K562 (cell line): ENCODE data around the gene MN1. TPM values are rescaled to one million over a fixed set of nuclear protein-coding genes. Genes with fewer than 3 reads are reported as not detected.

Source experiments
- ATAC-seq: fragments of 200-7000 bp; cut with Tn5 transposase; 3 replicates; pipeline ENCODE4 v1.9.1; 2020; ENCODE audit warnings: moderate library complexity
- BruUV-seq: library from RNA; stranded (reverse); fragments of 400-500 nt; replicated peaks from 2 replicates; lab custom pipeline; 2021; lab: Mats Ljungman, UMichigan
- CTCF ChIA-PET: fragments of 300-600 bp; formaldehyde crosslinking; extraction: SDS; loops from one replicate; lab custom pipeline; 2021; ENCODE audit warnings: low intra/inter-chr PET ratio; lab: Yijun Ruan, JAX
- POLR2A ChIA-PET: fragments of 300-600, 350-650 bp; sonication (Branson Sonifier 250); formaldehyde crosslinking; extraction: SDS; loops from one replicate; lab custom pipeline; 2021; ENCODE audit warnings: antibody characterized with exemption, inconsistent platforms; lab: Yijun Ruan, JAX
- DNase-seq, 4 experiments: peaks; one replicate each; pipeline versions ENCODE4 v3.0.0 to v3.0.0-alpha.2; 2011 to 2018; ENCODE audit warnings: low spot score in 3 of 4, mixed read lengths in 3 of 4; ENCODE audit errors: extremely low read depth in 1 of 4
- FAIRE-seq: peaks from 2 replicates; lab custom pipeline; 2011; peaks lifted over from hg19 to GRCh38; lab: Jason Lieb, UNC
- H2AFZ ChIP-seq: 2 replicates; pipeline ENCODE4 v1.6.0; 2011; ENCODE audit warnings: low read depth, low read length, control low read depth, inconsistent platforms
- H3K27ac ChIP-seq: fragments of 200-600 bp; 3 replicates; pipeline ENCODE4 v1.8.0; 2011; ENCODE audit warnings: low read depth, mild to moderate bottlenecking, control low read depth, inconsistent platforms, low read length, moderate library complexity, mixed read lengths; ENCODE audit errors: extremely low read depth
- H3K27me3 ChIP-seq, 2 experiments: fragments of 300-600 bp in 1 of 2; 2 replicates in 1 of 2; 3 replicates in 1 of 2; pipeline versions ENCODE4 v1.6.0 to v1.8.0; 2011; ENCODE audit warnings: inconsistent platforms in 2 of 2, low read length in 2 of 2, mild to moderate bottlenecking in 1 of 2, mixed read lengths in 1 of 2, moderate library complexity in 1 of 2; ENCODE audit not compliant: control insufficient read depth in 2 of 2, insufficient read depth in 2 of 2
- H3K36me3 ChIP-seq: fragments of 300-600 bp; 3 replicates; pipeline ENCODE4 v1.8.0; 2011; ENCODE audit warnings: mild to moderate bottlenecking, low read length, inconsistent platforms; ENCODE audit not compliant: control insufficient read depth, insufficient read depth
- H3K4me1 ChIP-seq, 2 experiments: fragments of 200-600 bp in 1 of 2; replicated peaks in 1 of 2; 2 replicates in 1 of 2; 3 replicates in 1 of 2; pipeline versions ENCODE4 v1.5.1 to v1.8.0; 2011; ENCODE audit warnings: inconsistent platforms in 2 of 2, low read length in 2 of 2, mild to moderate bottlenecking in 1 of 2, mixed read lengths in 1 of 2, moderate library complexity in 1 of 2; ENCODE audit not compliant: control insufficient read depth in 2 of 2, insufficient read depth in 2 of 2
- H3K4me2 ChIP-seq: 2 replicates; pipeline ENCODE4 v1.6.1; 2011; ENCODE audit warnings: low read length, control low read depth, inconsistent platforms, mixed read lengths; ENCODE audit not compliant: insufficient read depth
- H3K4me3 ChIP-seq: fragments of 200-600 bp; sonication (generic), shearing (Covaris generic); 2 replicates; pipeline ENCODE4 v1.5.1; 2016; ENCODE audit warnings: control low read depth, inconsistent platforms
- H3K79me2 ChIP-seq: fragments of 200-600 bp; 3 replicates; pipeline ENCODE4 v1.8.0; 2011; ENCODE audit warnings: low read length, inconsistent platforms; ENCODE audit not compliant: control insufficient read depth, insufficient read depth
- H3K9ac ChIP-seq, 2 experiments: 2 replicates each; pipeline versions ENCODE4 v1.6.0 to v1.6.1; 2011; ENCODE audit warnings: low read depth in 2 of 2, low read length in 2 of 2, control low read depth in 1 of 2, inconsistent platforms in 1 of 2, mild to moderate bottlenecking in 1 of 2, mixed read lengths in 1 of 2; ENCODE audit not compliant: insufficient read depth in 1 of 2
- H3K9me1 ChIP-seq: one replicate; pipeline ENCODE4 v1.6.0; 2011; ENCODE audit warnings: inconsistent platforms, mild to moderate bottlenecking, low read length, moderate library complexity; ENCODE audit not compliant: control insufficient read depth, insufficient read depth
- H3K9me3 ChIP-seq: replicated peaks from 2 replicates; pipeline ENCODE4 v1.5.1; 2011; ENCODE audit warnings: low read depth, low read length, inconsistent platforms; ENCODE audit not compliant: control insufficient read depth, insufficient read depth
- H4K20me1 ChIP-seq: replicated peaks from 2 replicates; pipeline ENCODE4 v1.6.1; 2011; ENCODE audit warnings: low read length, inconsistent platforms, mixed read lengths; ENCODE audit not compliant: control insufficient read depth, insufficient read depth
- ASH1L ChIP-seq: fragments of 450-650 bp; IDR thresholded peaks from 2 replicates; pipeline ENCODE4 v1.6.1; 2018; ENCODE audit warnings: borderline replicate concordance, mild to moderate bottlenecking, low read depth; ENCODE audit not compliant: partially characterized antibody
- FOXP1 ChIP-seq: sonication (generic); formaldehyde crosslinking; IDR thresholded peaks from 2 replicates; pipeline ENCODE4 v1.8.0; 2022; ENCODE audit warnings: mild to moderate bottlenecking, missing genetic modification reagents
- GTF2A2 ChIP-seq: IDR thresholded peaks from 2 replicates; pipeline ENCODE4 v1.6.1; 2016; ENCODE audit warnings: mild to moderate bottlenecking, missing genetic modification characterization, missing compliant biosample characterization
- KLF16 ChIP-seq: IDR thresholded peaks from 2 replicates; pipeline ENCODE4 v1.6.1; 2016; ENCODE audit warnings: antibody characterized with exemption
- NKRF ChIP-seq: fragments of 450-650 bp; IDR thresholded peaks from 2 replicates; pipeline ENCODE4 v1.6.1; 2016; ENCODE audit warnings: borderline replicate concordance
- SNIP1 ChIP-seq: fragments of 450-650 bp; IDR thresholded peaks from 2 replicates; pipeline ENCODE4 v1.7.1; 2017; ENCODE audit warnings: low read depth, mild to moderate bottlenecking
- U2AF1 ChIP-seq: fragments of 200-400 bp; formaldehyde crosslinking; optimal IDR thresholded peaks from 2 replicates; pipeline ENCODE3; 2017; ENCODE audit warnings: mild to moderate bottlenecking, low read depth, low read length, moderate library complexity
- ZC3H11A ChIP-seq: IDR thresholded peaks from 2 replicates; pipeline ENCODE4 v1.6.1; 2012; ENCODE audit warnings: low read depth, low read length, improper control_type of control experiment
- ZNF133 ChIP-seq: fragments of 250-450 bp; sonication (Bioruptor Pico); IDR thresholded peaks from 2 replicates; pipeline ENCODE4 v1.4.0; 2020; ENCODE audit warnings: mild to moderate bottlenecking
- ZNF134 ChIP-seq: fragments of 250-450 bp; sonication (Bioruptor Pico); conservative IDR thresholded peaks from 2 replicates; pipeline ENCODE4 v1.4.0; 2020
- ZNF384 ChIP-seq: IDR thresholded peaks from 2 replicates; pipeline ENCODE4 v1.6.1; 2012; ENCODE audit warnings: low read depth, low read length, improper control_type of control experiment
- ZNF512 ChIP-seq: IDR thresholded peaks from 2 replicates; pipeline ENCODE4 v1.6.1; 2016; ENCODE audit warnings: missing genetic modification characterization, missing compliant biosample characterization
- ZNF695 ChIP-seq: fragments of 450-650 bp; formaldehyde crosslinking; IDR thresholded peaks from 2 replicates; pipeline ENCODE4 v1.4.0; 2020; ENCODE audit warnings: mild to moderate bottlenecking, moderate library complexity
- WGBS: fragments of 100-300 bp; shearing (Covaris generic); methylation state at CpG from one replicate; pipeline ENCODE4 v1.1.6; 2016; ENCODE audit warnings: low coverage, mixed read lengths; ENCODE audit not compliant: insufficient coverage; ENCODE audit errors: missing lambda C conversion rate; 5-methylcytosine and 5-hydroxymethylcytosine counted together
- in situ Hi-C: fragments of 300-500 bp; cut with MboI; formaldehyde crosslinking; loops from 4 replicates; pipeline ENCODE4 v1.15.0; 2018; ENCODE audit warnings: inconsistent platforms, mixed read lengths
- intact Hi-C: fragments of 100-400 bp; cut with micrococcal nuclease; formaldehyde crosslinking; loops from 2 replicates; pipeline ENCODE4 v1.14.2; 2022
- polyA plus RNA-seq, 8 experiments: library from polyadenylated mRNA; depleted of rRNA in 4 of 8; stranded (reverse) in 5 of 8; unstranded in 3 of 8; fragments of >200 nt; fragmentation: Nextera tagmentation in 2 of 8; fragmentation: Illumina TruSeq in 1 of 8; extraction: Ambion mirVana in 2 of 8; extraction: Trizol in 1 of 8; gene quantifications; 2 replicates each; pipeline versions ENCODE4 v1.2.1 to v1.2.3, GENCODE V29; 2011 to 2014; ENCODE audit warnings: inconsistent platforms in 1 of 8, missing spikeins in 1 of 8
- total RNA-seq, 7 experiments: library from RNA; depleted of rRNA in 6 of 7; stranded (reverse); fragments of >200 nt in 6 of 7; fragmentation: Illumina TruSeq in 2 of 7; extraction: Trizol in 2 of 7; gene quantifications; 2 replicates each; pipeline versions ENCODE4 v1.2.1 to v1.2.3, GENCODE V29; 2011 to 2021; ENCODE audit warnings: low replicate concordance in 1 of 7
- TF ChIP-seq, protein P1 (sequence below): fragments of 250-450 bp; sonication (Bioruptor Pico); IDR thresholded peaks from 2 replicates; pipeline ENCODE4 v1.8.0; 2022; ENCODE audit warnings: inconsistent platforms
- TF ChIP-seq, protein P2 (sequence below): fragments of 450-650 bp; formaldehyde crosslinking; IDR thresholded peaks from 2 replicates; pipeline ENCODE4 v1.4.0; 2022; ENCODE audit warnings: missing genetic modification characterization
- TF ChIP-seq, protein P3 (sequence below): fragments of 200-800 bp; sonication (Bioruptor generic); IDR thresholded peaks from 2 replicates; pipeline ENCODE4 v1.6.1; 2017; ENCODE audit warnings: missing genetic modification characterization, missing compliant biosample characterization

MN1 gene
- total and polyA plus RNA-seq, 9 of the 15 experiments (the other 6 are each of a cell fraction or from before 2014, with no cell fraction given): under 0.01 to 0.05 (median 0.03) TPM; not detected in 5

DNA sequence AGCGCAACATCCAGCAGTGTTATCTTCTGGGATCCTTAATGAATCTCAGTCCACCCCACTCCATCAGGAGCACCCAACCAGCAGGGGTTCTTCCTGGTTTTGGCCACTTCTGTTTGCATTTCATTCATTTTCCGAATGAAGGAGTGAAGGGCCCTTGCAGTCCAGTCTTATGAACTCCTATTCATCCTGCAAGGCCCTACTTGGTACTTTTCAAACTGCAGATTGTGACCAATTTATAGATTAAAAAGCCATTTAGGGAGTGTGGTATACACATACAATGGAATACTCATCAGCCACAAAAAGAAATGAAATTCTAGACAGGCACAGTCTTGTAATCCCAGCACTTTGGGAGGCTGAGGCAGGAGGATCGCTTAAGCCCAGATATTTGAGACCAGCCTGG, 10.2 kb upstream of the MN1 start:
- no peak overlapping the region for H3K9ac ChIP-seq
- ATAC-seq (no peak), DNase-seq (no peak), FAIRE-seq (no peak)
- CTCF ChIA-PET: no interaction called here
- H4K20me1 ChIP-seq: no peaks in the 10 kb centered on the region
- H3K27ac ChIP-seq: no peak overlapping the region
- peaks cover 0 to 6% of the 10 kb centered on the region in 2 experiments; a peak in 3 of 5 replicates for H3K4me1 ChIP-seq
- H2AFZ ChIP-seq: no peak overlapping the region
- no peaks in the 10 kb centered on the region for H3K79me2 ChIP-seq
- no TSS peak for BruUV-seq
- H3K4me3 ChIP-seq: no peak overlapping the region
- POLR2A ChIA-PET: no interaction called here
- H3K9me3 ChIP-seq: no peaks in the 10 kb centered on the region
- WGBS: 4% methylated on average over 3 of the region's 3 CpGs
- intact Hi-C loops (no loop called here), in situ Hi-C loops (loop anchor here (25.0 kb wide), 2 partner anchors 399 to 1049 kb away; no protein-coding TSS in a partner anchor)
- H3K36me3 ChIP-seq: no peaks in the 10 kb centered on the region
- no peak overlapping the region for H3K4me2 ChIP-seq
- H3K9me1 ChIP-seq: no peaks in the 10 kb centered on the region
- peaks cover 2 to 18% of the 10 kb centered on the region in 2 experiments; a peak in 3 of 5 replicates for H3K27me3 ChIP-seq
- TF ChIP-seq, protein P1, sequence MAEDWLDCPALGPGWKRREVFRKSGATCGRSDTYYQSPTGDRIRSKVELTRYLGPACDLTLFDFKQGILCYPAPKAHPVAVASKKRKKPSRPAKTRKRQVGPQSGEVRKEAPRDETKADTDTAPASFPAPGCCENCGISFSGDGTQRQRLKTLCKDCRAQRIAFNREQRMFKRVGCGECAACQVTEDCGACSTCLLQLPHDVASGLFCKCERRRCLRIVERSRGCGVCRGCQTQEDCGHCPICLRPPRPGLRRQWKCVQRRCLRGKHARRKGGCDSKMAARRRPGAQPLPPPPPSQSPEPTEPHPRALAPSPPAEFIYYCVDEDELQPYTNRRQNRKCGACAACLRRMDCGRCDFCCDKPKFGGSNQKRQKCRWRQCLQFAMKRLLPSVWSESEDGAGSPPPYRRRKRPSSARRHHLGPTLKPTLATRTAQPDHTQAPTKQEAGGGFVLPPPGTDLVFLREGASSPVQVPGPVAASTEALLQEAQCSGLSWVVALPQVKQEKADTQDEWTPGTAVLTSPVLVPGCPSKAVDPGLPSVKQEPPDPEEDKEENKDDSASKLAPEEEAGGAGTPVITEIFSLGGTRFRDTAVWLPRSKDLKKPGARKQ (CRISPR knock-in tag): no peak
- TF ChIP-seq ZC3H11A (no peak), ZNF512 (tag) (no peak), NKRF (no peak), KLF16 (no peak), ASH1L (no peak), ZNF695 (no peak), GTF2A2 (tag) (no peak), U2AF1 (no peak), SNIP1 (no peak), ZNF133 (CRISPR knock-in tag) (no peak), FOXP1 (CRISPR knock-in tag) (no peak), ZNF384 (no peak), ZNF134 (CRISPR knock-in tag) (no peak)
- TF ChIP-seq, protein P2, sequence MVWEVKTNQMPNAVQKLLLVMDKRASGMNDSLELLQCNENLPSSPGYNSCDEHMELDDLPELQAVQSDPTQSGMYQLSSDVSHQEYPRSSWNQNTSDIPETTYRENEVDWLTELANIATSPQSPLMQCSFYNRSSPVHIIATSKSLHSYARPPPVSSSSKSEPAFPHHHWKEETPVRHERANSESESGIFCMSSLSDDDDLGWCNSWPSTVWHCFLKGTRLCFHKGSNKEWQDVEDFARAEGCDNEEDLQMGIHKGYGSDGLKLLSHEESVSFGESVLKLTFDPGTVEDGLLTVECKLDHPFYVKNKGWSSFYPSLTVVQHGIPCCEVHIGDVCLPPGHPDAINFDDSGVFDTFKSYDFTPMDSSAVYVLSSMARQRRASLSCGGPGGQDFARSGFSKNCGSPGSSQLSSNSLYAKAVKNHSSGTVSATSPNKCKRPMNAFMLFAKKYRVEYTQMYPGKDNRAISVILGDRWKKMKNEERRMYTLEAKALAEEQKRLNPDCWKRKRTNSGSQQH (CRISPR knock-in tag): no peak
- TF ChIP-seq, protein P3, sequence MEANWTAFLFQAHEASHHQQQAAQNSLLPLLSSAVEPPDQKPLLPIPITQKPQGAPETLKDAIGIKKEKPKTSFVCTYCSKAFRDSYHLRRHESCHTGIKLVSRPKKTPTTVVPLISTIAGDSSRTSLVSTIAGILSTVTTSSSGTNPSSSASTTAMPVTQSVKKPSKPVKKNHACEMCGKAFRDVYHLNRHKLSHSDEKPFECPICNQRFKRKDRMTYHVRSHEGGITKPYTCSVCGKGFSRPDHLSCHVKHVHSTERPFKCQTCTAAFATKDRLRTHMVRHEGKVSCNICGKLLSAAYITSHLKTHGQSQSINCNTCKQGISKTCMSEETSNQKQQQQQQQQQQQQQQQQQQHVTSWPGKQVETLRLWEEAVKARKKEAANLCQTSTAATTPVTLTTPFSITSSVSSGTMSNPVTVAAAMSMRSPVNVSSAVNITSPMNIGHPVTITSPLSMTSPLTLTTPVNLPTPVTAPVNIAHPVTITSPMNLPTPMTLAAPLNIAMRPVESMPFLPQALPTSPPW (CRISPR knock-in tag): no peak
